Embryonic facial prominence (tissue), 1 donor: ENCODE data around the gene PSMF1.
"Not testable (repeated sequence)": the region's sequence is repeated elsewhere in the genome, so short reads cannot be mapped to it uniquely, and the experiment has no call there.

Source experiments
- DNase-seq: peaks from one replicate; pipeline ENCODE4 v3.0.0-alpha.2; 2016; ENCODE audit errors: extremely low spot score

The PSMF1 gene

DNA sequence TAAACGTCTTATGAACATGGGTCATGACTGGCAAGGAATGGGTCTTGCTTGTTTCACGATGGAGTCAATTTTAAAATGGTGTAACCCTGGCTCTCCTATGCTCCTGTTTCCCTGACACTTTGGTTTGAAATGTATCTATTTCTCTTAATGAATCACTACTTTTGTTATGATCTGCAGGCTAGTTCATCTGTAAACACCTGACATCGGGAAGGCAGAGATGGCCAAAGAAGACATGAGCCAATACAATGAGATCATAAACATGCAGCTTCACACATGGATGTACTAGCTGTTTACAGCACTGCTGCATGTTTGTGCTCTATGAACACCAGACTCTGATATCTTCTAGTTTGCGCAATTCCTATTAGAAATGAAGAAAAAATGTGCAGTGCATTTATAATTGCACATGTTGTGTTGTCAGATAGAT lies 96.4 kb downstream of the PSMF1 start:
- DNase-seq, result no peak

DNA sequence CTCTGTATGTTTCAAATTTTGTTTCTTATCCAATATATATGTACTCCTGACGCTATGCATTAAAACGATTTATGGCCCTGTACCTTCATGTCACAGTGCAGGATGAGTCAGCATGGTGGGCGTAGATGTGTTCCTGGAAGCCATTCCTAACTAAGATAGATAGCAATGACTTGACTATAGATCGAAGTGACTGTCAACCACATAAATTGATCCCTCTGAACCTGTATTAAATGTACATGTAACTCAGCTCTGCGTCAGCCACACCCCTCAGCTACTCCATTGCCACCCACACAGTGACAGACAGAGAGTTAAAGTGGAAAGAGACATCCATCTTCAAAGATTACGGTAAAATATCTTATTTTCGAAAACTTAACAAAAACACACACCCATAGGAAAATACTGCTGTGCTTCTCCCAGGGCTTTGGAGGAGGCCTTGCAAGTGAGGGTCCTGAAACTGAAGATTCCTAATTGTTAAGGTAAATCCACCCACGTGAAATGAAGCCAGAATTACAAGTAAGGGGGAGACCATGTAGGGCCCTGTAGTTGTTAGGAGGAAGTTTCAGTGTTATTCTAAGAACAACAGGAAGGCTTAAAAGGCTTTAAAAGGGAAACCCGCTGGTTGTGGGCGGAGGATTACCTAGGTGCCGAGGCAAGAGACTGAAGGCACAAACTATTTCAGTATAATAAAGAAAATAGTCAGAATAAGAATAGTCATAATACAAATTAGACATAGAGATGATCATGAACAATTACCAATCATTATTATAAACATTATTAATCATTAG lies 97.2 kb downstream of the PSMF1 start:
- no peak for DNase-seq

GRCh38 chr20:1216527-1217427 lies 98.4 kb downstream of the PSMF1 start:
- not testable (repeated sequence) for DNase-seq
